ENCODE results near the gene RAD51B.

RAD51B gene

DNA sequence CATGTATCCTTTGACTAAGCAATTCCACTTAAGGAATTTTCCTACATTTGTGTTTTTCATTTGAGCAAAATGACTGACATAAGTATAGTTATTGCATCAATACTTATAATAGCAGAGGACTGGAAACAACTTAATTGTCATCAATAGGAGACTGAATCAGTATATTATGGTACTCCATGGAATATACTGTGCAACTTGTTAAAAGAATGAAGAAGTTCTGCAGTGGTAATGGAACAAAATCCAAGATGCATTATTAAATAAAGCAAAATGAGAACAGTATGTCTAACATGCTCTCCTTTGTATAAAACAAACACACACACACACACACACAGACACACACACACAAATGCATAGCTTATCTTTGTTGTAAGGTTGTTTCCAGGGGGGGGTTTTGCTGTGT lies 303.1 kb downstream of the RAD51B start:
- TF ChIP-seq SPI1 (IDR thresholded peaks at IDR 0.05; ENCODE audit: low read depth, low read length) (no peak), POLR2A (IDR thresholded peaks at IDR 0.05; ENCODE audit: low read depth, low read length) (no peak), POLR2AphosphoS5 (IDR thresholded peaks at IDR 0.05; ENCODE audit: low read depth, low read length) (no peak), PAX5 (IDR thresholded peaks at IDR 0.05; ENCODE audit: insufficient read depth, low read length, severe bottlenecking) (no peak), TAF1 (IDR thresholded peaks at IDR 0.05; ENCODE audit: low read depth, low read length) (no peak), POU2F2 (IDR thresholded peaks at IDR 0.05; ENCODE audit: low read depth, low read length) (no peak)
- no peak for DNase-seq (ENCODE audit: insufficient read length, low spot score)

DNA sequence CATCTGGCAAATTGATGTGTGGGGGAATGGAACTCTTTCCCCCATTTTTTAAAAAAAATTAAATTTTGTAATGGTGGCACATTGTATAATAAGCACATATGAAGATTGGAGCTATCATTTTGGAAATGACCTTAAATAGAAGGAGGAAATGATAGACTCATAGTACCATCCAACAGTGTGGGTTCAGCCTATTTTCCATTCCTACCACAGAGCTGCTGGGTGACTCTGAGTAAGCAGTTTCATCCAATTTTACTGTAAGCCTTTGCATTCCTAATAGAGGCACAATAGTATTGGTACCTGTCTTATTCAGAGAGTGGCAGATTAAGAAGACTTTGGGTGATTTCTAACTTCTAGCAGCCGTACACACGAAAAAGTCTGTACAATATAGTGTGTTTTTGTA lies 304.5 kb downstream of the RAD51B start:
- no peak for TF ChIP-seq POLR2AphosphoS5 (IDR thresholded peaks at IDR 0.05; ENCODE audit: low read depth, low read length)
- no peak for TF ChIP-seq POU2F2 (IDR thresholded peaks at IDR 0.05; ENCODE audit: low read depth, low read length)
- TF ChIP-seq PAX5 (IDR thresholded peaks at IDR 0.05; ENCODE audit: insufficient read depth, low read length, severe bottlenecking), result no peak
- TF ChIP-seq TAF1 (IDR thresholded peaks at IDR 0.05; ENCODE audit: low read depth, low read length), result no peak
- no peak for TF ChIP-seq SPI1 (IDR thresholded peaks at IDR 0.05; ENCODE audit: low read depth, low read length)
- no peak for TF ChIP-seq POLR2A (IDR thresholded peaks at IDR 0.05; ENCODE audit: low read depth, low read length)
- FAIRE-seq (no peak), DNase-seq (ENCODE audit: insufficient read length, low spot score) (no peak)

More for the DNA sequence above, 303.1 kb downstream of the RAD51B start:
- peak; percentile 20 for FAIRE-seq

DNA sequence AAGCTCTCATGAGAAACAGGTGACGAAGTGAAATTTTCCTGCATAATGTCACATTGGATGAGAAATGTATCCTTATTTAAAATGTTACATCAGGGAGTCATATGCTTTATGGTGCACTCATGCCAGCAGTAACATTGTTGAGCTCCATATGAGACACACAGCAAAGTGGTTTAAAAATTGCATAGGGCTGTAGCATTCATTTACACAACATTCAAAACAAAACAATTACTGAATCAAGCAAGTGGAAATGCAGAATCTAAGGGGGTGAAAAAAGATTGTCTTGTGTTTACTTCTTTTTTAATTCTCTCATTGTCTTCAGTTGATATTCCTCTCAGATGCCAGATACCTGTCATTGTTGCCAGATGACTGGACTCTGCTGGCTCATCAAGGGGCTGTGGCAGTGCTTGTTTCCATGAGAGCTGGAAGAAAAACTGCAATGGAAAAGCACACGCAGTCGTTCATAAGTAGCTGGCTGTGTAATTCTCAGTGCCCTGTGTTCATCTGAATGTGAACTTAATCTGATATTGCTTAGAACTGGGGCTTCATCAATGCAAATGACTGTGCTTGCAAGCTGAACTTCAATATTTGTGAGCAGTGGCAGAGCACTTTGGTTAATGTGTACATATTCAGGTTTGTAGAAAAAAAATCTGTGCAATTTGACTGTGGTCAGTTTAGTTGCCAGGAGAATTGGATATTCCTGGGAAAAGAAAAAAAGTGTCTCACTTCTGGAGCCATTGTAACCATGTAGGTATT lies 305.6 kb downstream of the RAD51B start:
- DNase-seq (ENCODE audit: insufficient read length, low spot score) (no peak), FAIRE-seq (no peak)
- TF ChIP-seq SPI1 (IDR thresholded peaks at IDR 0.05; ENCODE audit: low read depth, low read length) (no peak), POLR2AphosphoS5 (IDR thresholded peaks at IDR 0.05; ENCODE audit: low read depth, low read length) (no peak), POU2F2 (IDR thresholded peaks at IDR 0.05; ENCODE audit: low read depth, low read length) (no peak), TAF1 (IDR thresholded peaks at IDR 0.05; ENCODE audit: low read depth, low read length) (no peak), POLR2A (IDR thresholded peaks at IDR 0.05; ENCODE audit: low read depth, low read length) (no peak), PAX5 (IDR thresholded peaks at IDR 0.05; ENCODE audit: insufficient read depth, low read length, severe bottlenecking) (no peak)

DNA sequence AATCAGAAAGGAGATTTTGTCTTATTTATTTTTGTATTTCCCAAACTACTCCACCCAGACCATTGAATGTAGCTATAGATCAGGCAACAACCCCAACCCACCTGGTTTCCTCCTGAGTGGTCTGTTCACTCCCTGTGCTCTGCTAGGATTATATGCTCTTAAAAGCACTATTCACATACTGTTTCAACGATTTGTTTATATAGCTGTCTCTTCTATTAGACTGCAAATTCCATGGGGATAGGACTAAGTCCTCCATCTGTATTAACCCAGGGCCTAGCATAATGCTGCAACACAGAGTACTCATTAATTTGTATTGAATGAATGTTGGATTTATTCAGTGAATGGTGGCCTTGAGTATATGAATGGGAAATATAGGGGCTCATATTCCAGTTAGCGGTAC lies 307.6 kb downstream of the RAD51B start:
- FAIRE-seq, result no peak

DNA sequence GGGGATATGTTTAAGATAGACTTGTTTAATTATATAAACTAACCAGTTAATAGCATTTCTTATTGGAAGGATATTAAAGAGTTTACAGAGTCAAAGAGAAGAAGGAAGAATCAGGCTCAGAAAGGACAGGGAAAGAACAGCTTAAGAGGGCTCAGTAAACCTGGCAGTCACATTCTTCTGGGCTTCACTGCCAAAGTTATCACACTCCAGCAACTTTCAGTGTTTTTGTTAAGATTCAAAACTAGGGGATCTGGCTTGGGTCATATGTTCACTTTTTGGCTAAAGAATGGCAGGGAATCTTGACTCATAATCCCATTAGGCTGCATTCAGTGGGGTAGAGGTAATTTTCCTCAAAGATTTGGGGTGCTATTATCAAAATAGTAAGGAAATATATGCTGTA lies 312.3 kb downstream of the RAD51B start:
- TF ChIP-seq POLR2A (IDR thresholded peaks at IDR 0.05; ENCODE audit: low read depth, low read length) (no peak), POLR2AphosphoS5 (IDR thresholded peaks at IDR 0.05; ENCODE audit: low read depth, low read length) (no peak), POU2F2 (IDR thresholded peaks at IDR 0.05; ENCODE audit: low read depth, low read length) (no peak), TAF1 (IDR thresholded peaks at IDR 0.05; ENCODE audit: low read depth, low read length) (no peak), SPI1 (IDR thresholded peaks at IDR 0.05; ENCODE audit: low read depth, low read length) (no peak), PAX5 (IDR thresholded peaks at IDR 0.05; ENCODE audit: insufficient read depth, low read length, severe bottlenecking) (no peak)
- DNase-seq (ENCODE audit: insufficient read length, low spot score) (no peak), FAIRE-seq (no peak)

More for the DNA sequence above, 307.6 kb downstream of the RAD51B start:
- TF ChIP-seq PAX5 (IDR thresholded peaks at IDR 0.05; ENCODE audit: insufficient read depth, low read length, severe bottlenecking), result no peak
- no peak for TF ChIP-seq POU2F2 (IDR thresholded peaks at IDR 0.05; ENCODE audit: low read depth, low read length)
- no peak for TF ChIP-seq TAF1 (IDR thresholded peaks at IDR 0.05; ENCODE audit: low read depth, low read length)
- no peak for TF ChIP-seq POLR2AphosphoS5 (IDR thresholded peaks at IDR 0.05; ENCODE audit: low read depth, low read length)
- DNase-seq (ENCODE audit: insufficient read length, low spot score), result no peak

DNA sequence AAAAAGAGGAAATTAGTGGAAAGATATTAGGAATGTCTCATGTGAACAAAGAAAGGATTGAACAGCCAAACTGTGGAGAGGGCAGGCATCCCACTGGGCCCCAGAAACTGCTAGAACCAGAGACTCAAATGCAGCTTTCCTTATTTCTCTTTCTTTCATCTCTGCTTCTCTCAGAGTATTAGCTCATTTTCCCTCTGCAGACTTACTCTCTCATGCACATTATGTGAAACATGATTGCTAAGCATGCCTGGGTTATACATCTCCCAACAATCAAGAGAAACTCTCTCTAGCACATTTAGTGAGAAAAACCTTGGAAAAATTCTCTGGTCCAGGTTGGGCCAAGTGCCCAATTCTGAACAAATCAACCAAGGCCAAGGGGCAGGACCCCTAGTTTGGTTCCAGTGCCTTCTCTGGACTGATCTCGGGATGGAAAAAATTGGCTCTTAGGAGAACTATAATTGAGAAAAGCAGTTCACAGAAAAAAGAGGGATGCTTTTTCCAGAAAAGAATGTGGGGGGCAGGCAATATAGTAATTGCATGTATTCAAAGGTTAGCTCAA lies 313.1 kb downstream of the RAD51B start:
- FAIRE-seq (no peak), DNase-seq (ENCODE audit: insufficient read length, low spot score) (no peak)
- TF ChIP-seq SPI1 (IDR thresholded peaks at IDR 0.05; ENCODE audit: low read depth, low read length) (no peak), POLR2AphosphoS5 (IDR thresholded peaks at IDR 0.05; ENCODE audit: low read depth, low read length) (no peak), TAF1 (IDR thresholded peaks at IDR 0.05; ENCODE audit: low read depth, low read length) (no peak), POU2F2 (IDR thresholded peaks at IDR 0.05; ENCODE audit: low read depth, low read length) (no peak), POLR2A (IDR thresholded peaks at IDR 0.05; ENCODE audit: low read depth, low read length) (no peak), PAX5 (IDR thresholded peaks at IDR 0.05; ENCODE audit: insufficient read depth, low read length, severe bottlenecking) (no peak)

DNA sequence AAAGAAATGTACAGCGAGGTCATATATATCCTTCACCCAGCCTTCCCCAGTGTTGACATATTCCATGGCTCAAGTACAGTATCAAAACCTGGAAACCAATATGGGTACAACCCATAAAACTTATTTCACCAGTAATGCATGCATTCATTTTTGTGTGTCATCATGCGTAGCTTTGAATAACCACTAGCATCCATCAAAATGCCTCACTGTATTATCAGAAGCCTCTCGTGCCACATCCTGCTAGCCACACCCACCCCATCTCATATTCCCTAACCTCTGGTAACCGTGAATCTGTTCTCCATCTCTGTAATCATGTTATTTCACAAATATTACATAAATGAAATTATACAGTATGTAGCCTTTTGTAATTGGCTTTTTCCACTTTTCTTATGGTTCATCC lies 314.3 kb downstream of the RAD51B start:
- TF ChIP-seq SPI1 (IDR thresholded peaks at IDR 0.05; ENCODE audit: low read depth, low read length), result no peak
- no peak for TF ChIP-seq TAF1 (IDR thresholded peaks at IDR 0.05; ENCODE audit: low read depth, low read length)
- TF ChIP-seq POLR2AphosphoS5 (IDR thresholded peaks at IDR 0.05; ENCODE audit: low read depth, low read length), result no peak
- DNase-seq (ENCODE audit: insufficient read length, low spot score) (no peak), FAIRE-seq (no peak)

DNA sequence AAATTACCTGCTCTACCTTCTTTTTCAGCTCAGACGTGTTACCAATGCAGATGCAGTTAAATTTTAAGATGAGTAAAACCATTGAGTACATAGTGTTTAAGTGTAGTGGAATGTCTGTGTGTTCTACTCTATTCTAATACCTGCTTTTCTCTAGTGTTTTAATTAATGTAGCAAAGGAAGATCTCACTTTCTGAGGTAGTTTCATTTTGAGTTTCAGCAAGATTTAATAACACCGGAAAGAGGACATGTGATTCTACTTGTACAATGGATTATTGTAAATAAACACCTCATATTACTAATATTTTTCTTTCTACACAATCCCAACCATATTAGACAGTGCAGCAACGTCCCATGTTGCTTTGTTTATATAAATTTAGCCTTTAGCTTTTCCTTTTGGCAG lies 315.4 kb downstream of the RAD51B start:
- FAIRE-seq, result no peak
- no peak for DNase-seq (ENCODE audit: insufficient read length, low spot score)

DNA sequence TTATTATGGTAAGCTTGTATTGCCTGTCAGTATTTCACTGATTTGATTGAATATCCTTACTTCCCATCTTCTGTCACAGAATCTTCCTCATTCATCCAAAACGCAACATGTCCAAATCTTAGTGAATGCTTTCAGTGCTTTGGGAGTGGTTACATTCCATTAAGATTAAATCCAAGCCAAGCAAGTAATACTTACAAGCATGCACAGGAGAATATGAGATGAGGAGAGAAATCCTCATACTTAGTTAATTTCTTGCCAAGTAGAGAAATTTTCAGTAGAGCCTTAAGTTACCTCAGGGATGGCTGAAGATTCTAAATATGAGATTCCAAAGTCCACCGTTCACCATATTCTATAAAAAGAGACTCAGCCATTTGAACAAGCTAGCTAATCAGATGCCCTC lies 316.0 kb downstream of the RAD51B start:
- FAIRE-seq, result peak; percentile 68
- no peak for DNase-seq (ENCODE audit: insufficient read length, low spot score)
- TF ChIP-seq POLR2AphosphoS5 (IDR thresholded peaks at IDR 0.05; ENCODE audit: low read depth, low read length), result no peak
- TF ChIP-seq TAF1 (IDR thresholded peaks at IDR 0.05; ENCODE audit: low read depth, low read length), result no peak
- TF ChIP-seq SPI1 (IDR thresholded peaks at IDR 0.05; ENCODE audit: low read depth, low read length), result no peak
- no peak for TF ChIP-seq POU2F2 (IDR thresholded peaks at IDR 0.05; ENCODE audit: low read depth, low read length)
- no peak for TF ChIP-seq POLR2A (IDR thresholded peaks at IDR 0.05; ENCODE audit: low read depth, low read length)
- no peak for TF ChIP-seq PAX5 (IDR thresholded peaks at IDR 0.05; ENCODE audit: insufficient read depth, low read length, severe bottlenecking)

More for the DNA sequence above, 315.4 kb downstream of the RAD51B start:
- TF ChIP-seq PAX5 (IDR thresholded peaks at IDR 0.05; ENCODE audit: insufficient read depth, low read length, severe bottlenecking), result no peak
- TF ChIP-seq POLR2AphosphoS5 (IDR thresholded peaks at IDR 0.05; ENCODE audit: low read depth, low read length), result no peak
- TF ChIP-seq POU2F2 (IDR thresholded peaks at IDR 0.05; ENCODE audit: low read depth, low read length), result no peak
- TF ChIP-seq TAF1 (IDR thresholded peaks at IDR 0.05; ENCODE audit: low read depth, low read length), result no peak
- TF ChIP-seq SPI1 (IDR thresholded peaks at IDR 0.05; ENCODE audit: low read depth, low read length), result no peak
- TF ChIP-seq POLR2A (IDR thresholded peaks at IDR 0.05; ENCODE audit: low read depth, low read length), result no peak

Measured in GM12891 (cell line).